Endodermal cell (in vitro differentiated cells): Measurements from ENCODE around the gene PALLD. TPM values are rescaled to one million over a fixed set of nuclear protein-coding genes. Genes with fewer than 3 reads are reported as not detected.

Experiments
- DNase-seq: peaks from one replicate; pipeline ENCODE4 v3.0.0-alpha.2; 2017
- H3K27ac ChIP-seq: 2 replicates; pipeline ENCODE4 v1.5.1; 2013; ENCODE audit warnings: mild to moderate bottlenecking, low read depth, low read length, moderate library complexity
- H3K27me3 ChIP-seq: 2 replicates; pipeline ENCODE4 v1.6.1; 2013; ENCODE audit warnings: mild to moderate bottlenecking, low read length, moderate library complexity; ENCODE audit not compliant: insufficient read depth, control insufficient read depth, poor library complexity, severe bottlenecking
- H3K36me3 ChIP-seq: 2 replicates; pipeline ENCODE4 v1.7.0; 2013; ENCODE audit warnings: mild to moderate bottlenecking, low read length, moderate library complexity; ENCODE audit not compliant: control insufficient read depth, insufficient read depth
- H3K4me1 ChIP-seq: one replicate; pipeline ENCODE4 v1.7.0; 2013; ENCODE audit warnings: low read length; ENCODE audit not compliant: control insufficient read depth, insufficient read depth
- H3K4me3 ChIP-seq: 2 replicates; pipeline ENCODE4 v1.5.1; 2013; ENCODE audit warnings: mild to moderate bottlenecking, low read length, moderate library complexity
- H3K9ac ChIP-seq: 2 replicates; pipeline ENCODE4 v1.6.1; 2013; ENCODE audit warnings: mild to moderate bottlenecking, low read length, moderate library complexity; ENCODE audit not compliant: poor library complexity, severe bottlenecking; ENCODE audit errors: extremely low read depth
- H3K9me3 ChIP-seq: 2 replicates; pipeline ENCODE4 v1.6.1; 2013; ENCODE audit warnings: mild to moderate bottlenecking, low read length, moderate library complexity; ENCODE audit not compliant: control insufficient read depth
- H3K27ac Mint-ChIP-seq: 2 replicates; pipeline ENCODE4 v1.8.0; 2020; ENCODE audit warnings: mixed read lengths
- H3K27me3 Mint-ChIP-seq: 2 replicates; pipeline ENCODE4 v1.8.0; 2021; ENCODE audit warnings: mild to moderate bottlenecking, mixed read lengths; ENCODE audit not compliant: insufficient read depth
- H3K36me3 Mint-ChIP-seq: 2 replicates; pipeline ENCODE4 v1.8.0; 2020; ENCODE audit warnings: low read depth, mixed read lengths
- H3K4me1 Mint-ChIP-seq: 2 replicates; pipeline ENCODE4 v1.8.0; 2020; ENCODE audit warnings: mixed read lengths
- H3K4me3 Mint-ChIP-seq: 2 replicates; pipeline ENCODE4 v1.8.0; 2020; ENCODE audit warnings: mild to moderate bottlenecking, moderate library complexity, mixed read lengths
- H3K9me3 Mint-ChIP-seq: 2 replicates; pipeline ENCODE4 v1.8.0; 2020; ENCODE audit warnings: mild to moderate bottlenecking, mixed read lengths
- WGBS, 2 experiments: methylation state at CpG; one replicate each; pipeline versions ENCODE4 v1.1.5 to v1.1.7; 2013; ENCODE audit warnings: missing lambda C conversion rate in 2 of 2, mixed read lengths in 1 of 2; ENCODE audit not compliant: insufficient coverage in 1 of 2, insufficient read length in 1 of 2; 5-methylcytosine and 5-hydroxymethylcytosine counted together
- total RNA-seq, 2 donors: library from RNA; stranded (reverse); fragmentation: NEBNext Ultra II Directional in 1 of 2; extraction: Animal tissue kit (Norgen Biotek cat#: 25700) in 1 of 2; gene quantifications; 2 replicates in 1 of 2; 3 replicates in 1 of 2; pipeline ENCODE4 v1.2.1, GENCODE V29; 2021
- TF ChIP-seq, protein P1 (sequence below): fragments of 200-600 bp; sonication (generic); conservative IDR thresholded peaks from 2 replicates; pipeline ENCODE4 v1.5.0; 2021; ENCODE audit warnings: antibody characterized with exemption, mild to moderate bottlenecking

Gene PALLD
- total RNA-seq, 2 donors from 2014 or later = 51.8 to 86.7 TPM

DNA sequence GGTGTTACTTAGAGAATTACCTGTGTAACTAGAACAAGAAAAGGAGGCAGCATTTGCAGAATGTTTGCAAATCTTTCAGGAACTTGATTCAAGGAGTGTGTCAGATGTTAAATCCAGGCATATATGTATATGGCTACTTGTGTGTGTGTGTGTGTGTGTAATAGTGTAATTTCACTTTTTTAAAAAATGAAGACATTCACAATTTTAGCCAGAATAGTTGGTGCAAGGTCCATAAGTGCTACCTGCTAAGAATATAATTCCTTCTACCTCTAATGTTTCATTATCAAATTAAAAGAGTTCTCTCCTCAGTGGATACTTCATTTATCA is 158.0 kb downstream of the PALLD start:
- Mint-ChIP-seq H3K9me3 (no peaks in the 10 kb centered on the region), H3K4me1 (peaks cover 13% of the 10 kb centered on the region), H3K36me3 (no peaks in the 10 kb centered on the region), H3K4me3 (no peak overlapping the region), H3K27ac (no peak overlapping the region), H3K27me3 (no peaks in the 10 kb centered on the region)
- Histone ChIP-seq H3K27ac (no peak overlapping the region), H3K4me1 (no peaks in the 10 kb centered on the region), H3K9me3 (no peaks in the 10 kb centered on the region), H3K36me3 (no peaks in the 10 kb centered on the region), H3K9ac (no peak overlapping the region), H3K4me3 (no peak overlapping the region), H3K27me3 (no peaks in the 10 kb centered on the region)
- TF ChIP-seq, protein P1, sequence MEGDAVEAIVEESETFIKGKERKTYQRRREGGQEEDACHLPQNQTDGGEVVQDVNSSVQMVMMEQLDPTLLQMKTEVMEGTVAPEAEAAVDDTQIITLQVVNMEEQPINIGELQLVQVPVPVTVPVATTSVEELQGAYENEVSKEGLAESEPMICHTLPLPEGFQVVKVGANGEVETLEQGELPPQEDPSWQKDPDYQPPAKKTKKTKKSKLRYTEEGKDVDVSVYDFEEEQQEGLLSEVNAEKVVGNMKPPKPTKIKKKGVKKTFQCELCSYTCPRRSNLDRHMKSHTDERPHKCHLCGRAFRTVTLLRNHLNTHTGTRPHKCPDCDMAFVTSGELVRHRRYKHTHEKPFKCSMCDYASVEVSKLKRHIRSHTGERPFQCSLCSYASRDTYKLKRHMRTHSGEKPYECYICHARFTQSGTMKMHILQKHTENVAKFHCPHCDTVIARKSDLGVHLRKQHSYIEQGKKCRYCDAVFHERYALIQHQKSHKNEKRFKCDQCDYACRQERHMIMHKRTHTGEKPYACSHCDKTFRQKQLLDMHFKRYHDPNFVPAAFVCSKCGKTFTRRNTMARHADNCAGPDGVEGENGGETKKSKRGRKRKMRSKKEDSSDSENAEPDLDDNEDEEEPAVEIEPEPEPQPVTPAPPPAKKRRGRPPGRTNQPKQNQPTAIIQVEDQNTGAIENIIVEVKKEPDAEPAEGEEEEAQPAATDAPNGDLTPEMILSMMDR = no peak
- DNase-seq = no peak

DNA sequence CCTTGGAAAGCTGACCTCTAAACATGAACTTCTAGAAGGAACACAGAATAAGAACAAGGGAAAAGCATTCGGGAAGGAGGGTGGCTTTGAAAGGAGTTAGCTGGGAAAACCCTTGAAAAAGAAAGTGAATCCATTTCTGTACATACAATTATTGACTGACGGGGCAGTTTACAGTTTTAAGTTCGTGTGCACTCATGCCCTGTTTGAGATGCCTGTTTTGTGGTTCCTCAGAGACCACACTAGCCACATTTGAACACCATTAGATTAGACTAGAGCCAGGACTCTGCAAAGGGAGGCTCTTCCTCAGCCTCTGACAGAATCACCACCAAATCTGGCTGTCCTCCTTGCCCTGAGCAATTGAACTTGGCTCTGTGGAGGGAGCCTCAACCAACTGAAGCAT is 158.3 kb downstream of the PALLD start:
- Mint-ChIP-seq H3K9me3 (no peaks in the 10 kb centered on the region), H3K36me3 (no peaks in the 10 kb centered on the region), H3K27me3 (no peaks in the 10 kb centered on the region), H3K4me1 (peaks cover 13% of the 10 kb centered on the region), H3K4me3 (no peak overlapping the region), H3K27ac (no peak overlapping the region)
- H3K36me3 ChIP-seq = no peaks in the 10 kb centered on the region
- no peak overlapping the region for H3K9ac ChIP-seq
- 89 to 90% methylated on average over 2 to 3 of the region's 3 CpGs for WGBS, 2 experiments
- H3K27ac ChIP-seq = no peak overlapping the region
- H3K4me3 ChIP-seq = no peak overlapping the region
- DNase-seq = no peak
- TF ChIP-seq, protein P1 = no peak
- no peaks in the 10 kb centered on the region for H3K27me3 ChIP-seq
- no peaks in the 10 kb centered on the region for H3K4me1 ChIP-seq
- no peaks in the 10 kb centered on the region for H3K9me3 ChIP-seq

DNA sequence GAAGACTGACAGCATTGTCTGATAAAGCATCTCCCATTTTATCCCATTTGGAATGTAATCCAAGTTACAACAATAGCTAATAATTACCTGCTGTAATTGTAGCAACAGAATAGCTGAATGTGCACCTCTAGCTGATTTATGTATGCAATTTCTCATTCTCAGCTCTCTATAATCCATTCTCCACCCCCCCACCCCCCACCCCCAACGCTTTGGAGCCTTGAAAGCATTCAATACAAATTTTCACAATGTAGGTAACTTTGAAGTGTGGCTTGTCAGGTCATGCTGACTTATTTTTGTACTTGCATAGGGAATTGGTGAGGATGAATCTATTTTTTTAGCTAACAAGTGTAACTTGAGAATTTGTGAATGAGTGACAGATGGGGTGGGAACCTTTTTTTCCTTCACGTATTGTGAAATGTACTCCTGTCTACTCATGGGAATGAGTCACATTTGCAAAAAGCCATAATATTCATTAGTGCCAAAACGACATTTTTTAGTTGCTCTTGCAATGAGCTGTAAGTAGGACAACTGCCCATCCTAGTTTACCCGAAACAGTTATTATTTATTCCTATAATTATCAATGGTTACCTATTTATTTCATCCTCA is 159.3 kb downstream of the PALLD start:
- Histone ChIP-seq H3K4me3 (no peak overlapping the region), H3K4me1 (no peaks in the 10 kb centered on the region), H3K27ac (no peak overlapping the region), H3K9me3 (no peaks in the 10 kb centered on the region), H3K9ac (no peak overlapping the region), H3K36me3 (no peaks in the 10 kb centered on the region), H3K27me3 (no peaks in the 10 kb centered on the region)
- no peaks in the 10 kb centered on the region for H3K36me3 Mint-ChIP-seq
- TF ChIP-seq, protein P1 = no peak
- H3K27ac Mint-ChIP-seq = no peak overlapping the region
- no peaks in the 10 kb centered on the region for H3K27me3 Mint-ChIP-seq
- 88 to 92% methylated on average over 3 of the region's 4 CpGs for WGBS, 2 experiments
- no peak overlapping the region for H3K4me3 Mint-ChIP-seq
- peaks cover 11% of the 10 kb centered on the region for H3K4me1 Mint-ChIP-seq
- H3K9me3 Mint-ChIP-seq = no peaks in the 10 kb centered on the region
- DNase-seq = no peak
